Activated CD4-positive, alpha-beta memory T cell treated with anti-CD3 and anti-CD28 coated beads, Interleukin-2, amount 10 ng/mL, durations not matched to agents 7 days and 5 days (primary cell): ENCODE results near the gene GALNT12. TPM values are rescaled to one million over a fixed set of nuclear protein-coding genes. Genes with fewer than 3 reads are reported as not detected.

Experiments
- CTCF ChIA-PET: fragments of 350-600 bp; sonication (Branson Sonifier 250); formaldehyde crosslinking; loops from one replicate; lab custom pipeline; 2021; ENCODE audit warnings: antibody characterized with exemption, inconsistent platforms; lab: Charles Lee
- POLR2A ChIA-PET: fragments of 350-600 bp; sonication (Branson Sonifier 250); formaldehyde crosslinking; loops from one replicate; lab custom pipeline; 2021; ENCODE audit warnings: antibody characterized with exemption; lab: Charles Lee
- DNase-seq: peaks from one replicate; pipeline ENCODE4 v3.0.0-alpha.2; 2020
- H3K27ac Mint-ChIP-seq: one replicate; pipeline ENCODE4 v1.8.0; 2021; ENCODE audit warnings: mild to moderate bottlenecking, mixed read lengths
- H3K27me3 Mint-ChIP-seq: one replicate; pipeline ENCODE4 v1.8.0; 2021; ENCODE audit warnings: mixed read lengths
- H3K36me3 Mint-ChIP-seq: one replicate; pipeline ENCODE4 v1.8.0; 2021; ENCODE audit warnings: low read depth, mixed read lengths
- H3K4me1 Mint-ChIP-seq: one replicate; pipeline ENCODE4 v1.8.0; 2021; ENCODE audit warnings: mixed read lengths
- H3K4me3 Mint-ChIP-seq: one replicate; pipeline ENCODE4 v1.8.0; 2021; ENCODE audit warnings: mild to moderate bottlenecking, mixed read lengths
- H3K9me3 Mint-ChIP-seq: one replicate; pipeline ENCODE4 v1.8.0; 2021; ENCODE audit warnings: mixed read lengths
- total RNA-seq, 2 experiments: library from RNA; stranded (reverse); gene quantifications; one replicate each; pipeline ENCODE4 v1.2.3, GENCODE V29; 2021

The GALNT12 gene
- total RNA-seq, 2 experiments from 2014 or later, result 2.0 to 2.2 TPM

- POLR2A ChIA-PET, result no interaction called here
- no peak overlapping the region for H3K27ac Mint-ChIP-seq
- H3K27me3 Mint-ChIP-seq, result peaks cover 47% of the 10 kb centered on the region
- CTCF ChIA-PET, result no interaction called here
- no peak overlapping the region for H3K4me3 Mint-ChIP-seq
- peaks cover 3% of the 10 kb centered on the region for H3K36me3 Mint-ChIP-seq
- DNase-seq, result no peak
- no peaks in the 10 kb centered on the region for H3K9me3 Mint-ChIP-seq
- peaks cover 25% of the 10 kb centered on the region for H3K4me1 Mint-ChIP-seq
Measured at GRCh38 chr9:98810102-98810842, 2.8 kb downstream of the GALNT12 start.

- Mint-ChIP-seq H3K4me3 (no peak overlapping the region), H3K4me1 (peaks cover 25% of the 10 kb centered on the region), H3K27me3 (peaks cover 39% of the 10 kb centered on the region), H3K9me3 (no peaks in the 10 kb centered on the region), H3K36me3 (peaks cover 3% of the 10 kb centered on the region), H3K27ac (no peak overlapping the region)
- no peak for DNase-seq
- POLR2A ChIA-PET, result no interaction called here
- CTCF ChIA-PET, result no interaction called here
Measured at GRCh38 chr9:98811051-98811650, 3.7 kb downstream of the GALNT12 start.

GRCh38 chr9:98815391-98815951 is 8.0 kb downstream of the GALNT12 start:
- ChIA-PET CTCF (no interaction called here), POLR2A (no interaction called here)
- Mint-ChIP-seq H3K27me3 (peaks cover 6% of the 10 kb centered on the region), H3K9me3 (no peaks in the 10 kb centered on the region), H3K4me3 (no peak overlapping the region), H3K4me1 (peaks cover 7% of the 10 kb centered on the region), H3K36me3 (peaks cover 3% of the 10 kb centered on the region), H3K27ac (no peak overlapping the region)
- DNase-seq, result no peak

- no peak overlapping the region for H3K4me3 Mint-ChIP-seq
- no peak overlapping the region for H3K27ac Mint-ChIP-seq
- H3K4me1 Mint-ChIP-seq, result no peaks in the 10 kb centered on the region
- H3K36me3 Mint-ChIP-seq, result no peaks in the 10 kb centered on the region
- H3K9me3 Mint-ChIP-seq, result no peaks in the 10 kb centered on the region
- peaks cover 3% of the 10 kb centered on the region for H3K27me3 Mint-ChIP-seq
- DNase-seq, result no peak
- POLR2A ChIA-PET, result no interaction called here
- CTCF ChIA-PET, result no interaction called here
Measured at GRCh38 chr9:98818764-98819163, 11.3 kb downstream of the GALNT12 start.

GRCh38 chr9:98819231-98819630 is 11.8 kb downstream of the GALNT12 start:
- Mint-ChIP-seq H3K4me3 (no peak overlapping the region), H3K4me1 (no peaks in the 10 kb centered on the region), H3K9me3 (no peaks in the 10 kb centered on the region), H3K27me3 (no peaks in the 10 kb centered on the region), H3K36me3 (no peaks in the 10 kb centered on the region), H3K27ac (no peak overlapping the region)
- POLR2A ChIA-PET, result no interaction called here
- no peak for DNase-seq
- CTCF ChIA-PET, result no interaction called here

GRCh38 chr9:98821831-98822230 is 14.4 kb downstream of the GALNT12 start:
- ChIA-PET POLR2A (no interaction called here), CTCF (no interaction called here)
- H3K27me3 Mint-ChIP-seq, result no peaks in the 10 kb centered on the region
- no peaks in the 10 kb centered on the region for H3K4me1 Mint-ChIP-seq
- no peaks in the 10 kb centered on the region for H3K36me3 Mint-ChIP-seq
- H3K4me3 Mint-ChIP-seq, result no peak overlapping the region
- no peak overlapping the region for H3K27ac Mint-ChIP-seq
- no peak for DNase-seq
- no peaks in the 10 kb centered on the region for H3K9me3 Mint-ChIP-seq

GRCh38 chr9:98822661-98823060 is 15.2 kb downstream of the GALNT12 start:
- Mint-ChIP-seq H3K27ac (no peak overlapping the region), H3K9me3 (no peaks in the 10 kb centered on the region), H3K36me3 (no peaks in the 10 kb centered on the region), H3K27me3 (no peaks in the 10 kb centered on the region), H3K4me3 (no peak overlapping the region), H3K4me1 (no peaks in the 10 kb centered on the region)
- CTCF ChIA-PET, result interaction anchor here (1.3 kb wide), 1 partner anchor 16 kb away, joined by 3 read pairs; no protein-coding TSS in a partner anchor
- no peak for DNase-seq
- POLR2A ChIA-PET, result no interaction called here

- no peaks in the 10 kb centered on the region for H3K36me3 Mint-ChIP-seq
- H3K9me3 Mint-ChIP-seq, result no peaks in the 10 kb centered on the region
- no peaks in the 10 kb centered on the region for H3K4me1 Mint-ChIP-seq
- no peaks in the 10 kb centered on the region for H3K27me3 Mint-ChIP-seq
- POLR2A ChIA-PET, result no interaction called here
- H3K4me3 Mint-ChIP-seq, result no peak overlapping the region
- CTCF ChIA-PET, result interaction anchor here (1.3 kb wide), 1 partner anchor 18 kb away, joined by 3 read pairs; no protein-coding TSS in a partner anchor
- no peak for DNase-seq
- H3K27ac Mint-ChIP-seq, result no peak overlapping the region
Measured at GRCh38 chr9:98823666-98824334, 16.3 kb downstream of the GALNT12 start.

GRCh38 chr9:98825414-98825813 is 17.9 kb downstream of the GALNT12 start:
- POLR2A ChIA-PET, result no interaction called here
- no peak overlapping the region for H3K4me3 Mint-ChIP-seq
- H3K4me1 Mint-ChIP-seq, result no peaks in the 10 kb centered on the region
- CTCF ChIA-PET, result interaction anchor here (0.6 kb wide), 1 partner anchor 1349 kb away, joined by 3 read pairs; no protein-coding TSS in a partner anchor
- no peak overlapping the region for H3K27ac Mint-ChIP-seq
- no peaks in the 10 kb centered on the region for H3K36me3 Mint-ChIP-seq
- no peaks in the 10 kb centered on the region for H3K9me3 Mint-ChIP-seq
- no peak for DNase-seq
- H3K27me3 Mint-ChIP-seq, result no peaks in the 10 kb centered on the region

- no peaks in the 10 kb centered on the region for H3K4me1 Mint-ChIP-seq
- H3K27ac Mint-ChIP-seq, result no peak overlapping the region
- H3K36me3 Mint-ChIP-seq, result no peaks in the 10 kb centered on the region
- CTCF ChIA-PET, result interaction anchor here (1.6 kb wide), 1 partner anchor 21 kb away, joined by 3 read pairs; no protein-coding TSS in a partner anchor
- no peak for DNase-seq
- no peaks in the 10 kb centered on the region for H3K9me3 Mint-ChIP-seq
- POLR2A ChIA-PET, result no interaction called here
- H3K27me3 Mint-ChIP-seq, result no peaks in the 10 kb centered on the region
- H3K4me3 Mint-ChIP-seq, result no peak overlapping the region
Measured at GRCh38 chr9:98826716-98827115, 19.2 kb downstream of the GALNT12 start.

GRCh38 chr9:98829766-98830165 is 22.3 kb downstream of the GALNT12 start:
- ChIA-PET CTCF (no interaction called here), POLR2A (no interaction called here)
- no peaks in the 10 kb centered on the region for H3K27me3 Mint-ChIP-seq
- H3K9me3 Mint-ChIP-seq, result no peaks in the 10 kb centered on the region
- H3K27ac Mint-ChIP-seq, result no peak overlapping the region
- DNase-seq, result no peak
- H3K36me3 Mint-ChIP-seq, result no peaks in the 10 kb centered on the region
- no peak overlapping the region for H3K4me3 Mint-ChIP-seq
- H3K4me1 Mint-ChIP-seq, result no peaks in the 10 kb centered on the region

- DNase-seq, result no peak
- Mint-ChIP-seq H3K36me3 (no peaks in the 10 kb centered on the region), H3K4me3 (no peak overlapping the region), H3K27me3 (no peaks in the 10 kb centered on the region), H3K9me3 (no peaks in the 10 kb centered on the region), H3K4me1 (no peaks in the 10 kb centered on the region), H3K27ac (no peak overlapping the region)
- POLR2A ChIA-PET, result no interaction called here
- CTCF ChIA-PET, result no interaction called here
Measured at GRCh38 chr9:98830554-98830953, 23.1 kb downstream of the GALNT12 start.

- CTCF ChIA-PET, result no interaction called here
- Mint-ChIP-seq H3K9me3 (no peaks in the 10 kb centered on the region), H3K4me3 (no peak overlapping the region), H3K27me3 (no peaks in the 10 kb centered on the region), H3K27ac (no peak overlapping the region), H3K4me1 (no peaks in the 10 kb centered on the region), H3K36me3 (no peaks in the 10 kb centered on the region)
- POLR2A ChIA-PET, result no interaction called here
- no peak for DNase-seq
Measured at GRCh38 chr9:98831696-98832095, 24.2 kb downstream of the GALNT12 start.
